Neural progenitor cell (in vitro differentiated cells): ENCODE measurements around the gene PHB1. TPM values are rescaled to one million over a fixed set of nuclear protein-coding genes. Genes with fewer than 3 reads are reported as not detected.

Experiments
- DNase-seq: peaks from one replicate; pipeline ENCODE4 v3.0.0-alpha.2; 2016; ENCODE audit warnings: low spot score
- H2AFZ ChIP-seq: fragments of 200-600 bp; sonication (generic); replicated peaks from 2 replicates; pipeline ENCODE4 v1.6.1; 2016; ENCODE audit warnings: antibody characterized with exemption
- H3F3A ChIP-seq: fragments of 200-600 bp; sonication (generic); 2 replicates; pipeline ENCODE4 v1.6.1; 2016; ENCODE audit warnings: antibody characterized with exemption, low read depth
- H3K27ac ChIP-seq: fragments of 200-600 bp; sonication (generic); 2 replicates; pipeline ENCODE4 v1.5.1; 2016; ENCODE audit warnings: mild to moderate bottlenecking
- H3K27me3 ChIP-seq: fragments of 200-600 bp; sonication (generic); 2 replicates; pipeline ENCODE4 v1.6.1; 2016; ENCODE audit warnings: mild to moderate bottlenecking, moderate library complexity
- H3K36me3 ChIP-seq: fragments of 200-600 bp; sonication (generic); 2 replicates; pipeline ENCODE4 v1.5.1; 2016
- H3K4me1 ChIP-seq: fragments of 200-600 bp; sonication (generic); 2 replicates; pipeline ENCODE4 v1.6.1; 2016; ENCODE audit warnings: mixed run types
- H3K4me2 ChIP-seq: fragments of 200-600 bp; sonication (generic); 2 replicates; pipeline ENCODE4 v1.6.1; 2016
- H3K4me3 ChIP-seq: fragments of 200-600 bp; sonication (generic); 2 replicates; pipeline ENCODE4 v1.5.1; 2016
- H3K79me2 ChIP-seq: fragments of 200-600 bp; sonication (generic); 2 replicates; pipeline ENCODE4 v1.6.1; 2016; ENCODE audit warnings: low read depth
- H3K9ac ChIP-seq: fragments of 200-600 bp; sonication (generic); 2 replicates; pipeline ENCODE4 v1.6.1; 2016
- H3K9me3 ChIP-seq: fragments of 200-600 bp; sonication (generic); 2 replicates; pipeline ENCODE4 v1.5.1; 2016; ENCODE audit warnings: low read depth
- H4K20me1 ChIP-seq: fragments of 200-600 bp; sonication (generic); 2 replicates; pipeline ENCODE4 v1.6.1; 2016; ENCODE audit warnings: low read depth
- H3K27ac Mint-ChIP-seq: 3 replicates; pipeline ENCODE4 v1.8.0; 2021; ENCODE audit warnings: mixed read lengths
- H3K27me3 Mint-ChIP-seq: 2 replicates; pipeline ENCODE4 v1.8.0; 2022; ENCODE audit warnings: low read depth, mild to moderate bottlenecking, inconsistent platforms, moderate library complexity, mixed read lengths; ENCODE audit not compliant: insufficient read depth
- H3K36me3 Mint-ChIP-seq: 3 replicates; pipeline ENCODE4 v1.8.0; 2021; ENCODE audit warnings: mixed read lengths
- H3K4me1 Mint-ChIP-seq: 3 replicates; pipeline ENCODE4 v1.8.0; 2021; ENCODE audit warnings: mixed read lengths
- H3K4me3 Mint-ChIP-seq: 3 replicates; pipeline ENCODE4 v1.8.0; 2021; ENCODE audit warnings: mild to moderate bottlenecking, moderate library complexity, mixed read lengths
- H3K9me3 Mint-ChIP-seq: 3 replicates; pipeline ENCODE4 v1.8.0; 2020; ENCODE audit warnings: mixed read lengths
- EZH2 ChIP-seq: fragments of 200-600 bp; sonication (generic); IDR thresholded peaks from 2 replicates; pipeline ENCODE4 v1.6.1; 2017; ENCODE audit warnings: antibody characterized with exemption, mild to moderate bottlenecking, moderate library complexity
- EZH2phosphoT487 ChIP-seq: fragments of 200-600 bp; sonication (generic); IDR thresholded peaks from 2 replicates; pipeline ENCODE4 v1.6.1; 2017; ENCODE audit warnings: antibody characterized with exemption
- total RNA-seq: library from RNA; depleted of rRNA; stranded (reverse); fragments of >200 nt; gene quantifications from 2 replicates; pipeline ENCODE4 v1.2.3, GENCODE V29; 2015; ENCODE audit warnings: low replicate concordance
- TF ChIP-seq, protein P1 (sequence below): fragments of 200-600 bp; sonication (generic); IDR thresholded peaks from 2 replicates; pipeline ENCODE4 v1.5.1; 2017; ENCODE audit warnings: antibody characterized with exemption, mild to moderate bottlenecking

Gene PHB1
- total RNA-seq, 1 donor from 2014 or later, result 126 TPM

DNA sequence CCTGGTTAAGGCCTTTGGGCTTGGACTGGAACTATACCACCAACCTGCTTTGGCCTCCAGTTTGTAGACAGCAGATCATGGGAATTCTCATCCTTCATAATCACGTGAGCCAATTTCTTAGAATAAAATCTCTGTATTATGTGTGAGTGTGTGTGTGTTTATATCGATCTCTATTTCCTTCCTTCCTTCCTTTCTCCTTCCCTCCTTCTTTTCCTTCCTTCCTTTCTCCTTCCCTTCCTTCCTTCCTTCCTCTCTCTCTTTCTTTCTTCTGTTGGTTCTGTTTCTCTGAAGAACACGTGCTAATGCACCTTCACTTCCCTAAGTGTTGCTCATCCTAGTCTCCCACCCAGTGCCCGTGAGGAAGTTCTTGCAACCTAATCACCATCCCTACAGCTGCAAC is 35.5 kb upstream of the PHB1 start:
- Histone ChIP-seq H3K36me3 (no peaks in the 10 kb centered on the region), H3K27ac (no peak overlapping the region), H3K9ac (no peak overlapping the region), H3K27me3 (no peaks in the 10 kb centered on the region), H3K9me3 (no peaks in the 10 kb centered on the region), H4K20me1 (no peaks in the 10 kb centered on the region), H3K4me3 (no peak overlapping the region), H3K79me2 (no peaks in the 10 kb centered on the region), H3K4me2 (no peak overlapping the region), H2AFZ (no peak overlapping the region), H3K4me1 (peaks cover 10% of the 10 kb centered on the region), H3F3A (no peaks in the 10 kb centered on the region)
- Mint-ChIP-seq H3K4me1 (peaks cover 15% of the 10 kb centered on the region), H3K36me3 (no peaks in the 10 kb centered on the region), H3K9me3 (no peaks in the 10 kb centered on the region), H3K4me3 (no peak overlapping the region), H3K27me3 (no peaks in the 10 kb centered on the region), H3K27ac (no peak overlapping the region)
- TF ChIP-seq EZH2phosphoT487 (no peak), EZH2 (no peak)
- TF ChIP-seq, protein P1, sequence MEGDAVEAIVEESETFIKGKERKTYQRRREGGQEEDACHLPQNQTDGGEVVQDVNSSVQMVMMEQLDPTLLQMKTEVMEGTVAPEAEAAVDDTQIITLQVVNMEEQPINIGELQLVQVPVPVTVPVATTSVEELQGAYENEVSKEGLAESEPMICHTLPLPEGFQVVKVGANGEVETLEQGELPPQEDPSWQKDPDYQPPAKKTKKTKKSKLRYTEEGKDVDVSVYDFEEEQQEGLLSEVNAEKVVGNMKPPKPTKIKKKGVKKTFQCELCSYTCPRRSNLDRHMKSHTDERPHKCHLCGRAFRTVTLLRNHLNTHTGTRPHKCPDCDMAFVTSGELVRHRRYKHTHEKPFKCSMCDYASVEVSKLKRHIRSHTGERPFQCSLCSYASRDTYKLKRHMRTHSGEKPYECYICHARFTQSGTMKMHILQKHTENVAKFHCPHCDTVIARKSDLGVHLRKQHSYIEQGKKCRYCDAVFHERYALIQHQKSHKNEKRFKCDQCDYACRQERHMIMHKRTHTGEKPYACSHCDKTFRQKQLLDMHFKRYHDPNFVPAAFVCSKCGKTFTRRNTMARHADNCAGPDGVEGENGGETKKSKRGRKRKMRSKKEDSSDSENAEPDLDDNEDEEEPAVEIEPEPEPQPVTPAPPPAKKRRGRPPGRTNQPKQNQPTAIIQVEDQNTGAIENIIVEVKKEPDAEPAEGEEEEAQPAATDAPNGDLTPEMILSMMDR, result no peak
- no peak for DNase-seq

DNA sequence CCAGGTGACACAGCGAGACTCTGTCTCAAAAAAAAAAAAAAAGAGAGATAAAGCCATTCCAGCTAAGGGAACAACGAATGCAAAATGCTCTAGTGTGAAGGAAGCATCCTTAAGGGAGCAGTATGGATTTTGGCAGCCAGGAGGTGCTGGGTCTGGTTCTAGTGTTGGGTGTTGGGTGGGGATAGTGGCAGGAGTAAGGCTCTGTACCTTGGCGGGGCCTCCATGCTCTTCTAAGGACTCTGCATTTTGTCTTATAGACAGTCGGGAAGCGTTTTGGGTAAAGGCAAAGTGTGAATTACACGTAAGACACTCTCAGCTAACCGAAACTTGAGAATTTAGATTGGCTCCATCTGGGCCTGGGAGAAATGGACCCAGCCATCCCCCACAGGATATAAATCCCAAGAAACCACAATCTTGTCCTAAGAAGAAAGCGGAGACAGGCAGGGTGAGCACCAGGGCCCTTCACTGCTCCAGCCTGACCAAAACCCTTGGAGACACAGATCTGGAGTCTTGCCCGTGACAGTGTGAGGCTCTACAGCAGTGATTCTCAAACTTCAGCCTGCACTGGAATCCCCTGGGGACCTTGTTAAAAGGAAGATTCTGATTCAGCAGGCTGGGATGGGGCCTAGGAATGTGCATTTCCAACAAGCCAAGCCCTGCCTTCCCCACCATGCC is 33.1 kb upstream of the PHB1 start:
- H3K36me3 ChIP-seq, result no peaks in the 10 kb centered on the region
- no peaks in the 10 kb centered on the region for H3K27me3 ChIP-seq
- no peaks in the 10 kb centered on the region for H3K9me3 ChIP-seq
- Mint-ChIP-seq H3K27me3 (peaks cover 10% of the 10 kb centered on the region), H3K36me3 (no peaks in the 10 kb centered on the region), H3K27ac (no peak overlapping the region), H3K4me3 (no peak overlapping the region), H3K9me3 (no peaks in the 10 kb centered on the region), H3K4me1 (no peaks in the 10 kb centered on the region)
- H3F3A ChIP-seq, result no peaks in the 10 kb centered on the region
- H3K79me2 ChIP-seq, result no peaks in the 10 kb centered on the region
- H3K9ac ChIP-seq, result no peak overlapping the region
- H3K4me2 ChIP-seq, result no peak overlapping the region
- H2AFZ ChIP-seq, result no peak overlapping the region
- no peaks in the 10 kb centered on the region for H4K20me1 ChIP-seq
- no peak for DNase-seq
- no peaks in the 10 kb centered on the region for H3K4me1 ChIP-seq
- H3K27ac ChIP-seq, result no peak overlapping the region
- TF ChIP-seq EZH2phosphoT487, result no peak
- TF ChIP-seq, protein P1, result no peak
- no peak for TF ChIP-seq EZH2
- H3K4me3 ChIP-seq, result no peak overlapping the region

DNA sequence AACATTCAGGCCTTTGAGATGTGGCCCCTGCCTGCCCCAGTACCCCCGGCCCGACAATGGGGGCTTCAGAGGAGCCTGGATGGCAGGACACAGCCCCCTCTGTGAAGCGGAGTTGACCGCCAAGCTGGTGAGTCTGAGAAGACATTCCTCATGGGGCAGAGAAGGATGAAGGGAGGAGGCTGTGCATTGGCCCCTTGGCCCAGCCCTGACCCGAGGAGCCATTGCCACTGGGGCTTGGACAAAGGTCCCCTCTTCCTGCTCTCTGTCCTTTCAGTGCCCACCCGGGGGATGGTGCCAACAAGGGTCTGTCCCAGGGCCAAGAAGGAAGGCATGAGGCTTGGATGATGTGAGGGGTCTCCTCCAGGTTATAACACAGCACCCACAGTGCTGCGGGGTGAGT is 30.9 kb upstream of the PHB1 start:
- TF ChIP-seq, protein P1, result no peak
- TF ChIP-seq EZH2phosphoT487, result no peak
- no peak for TF ChIP-seq EZH2
- Histone ChIP-seq H3K4me3 (no peak overlapping the region), H3F3A (no peaks in the 10 kb centered on the region), H3K36me3 (no peaks in the 10 kb centered on the region), H2AFZ (no peak overlapping the region), H3K9me3 (no peaks in the 10 kb centered on the region), H3K4me1 (peaks cover 5% of the 10 kb centered on the region), H3K27me3 (no peaks in the 10 kb centered on the region), H3K4me2 (no peak overlapping the region), H4K20me1 (no peaks in the 10 kb centered on the region), H3K79me2 (no peaks in the 10 kb centered on the region), H3K9ac (no peak overlapping the region), H3K27ac (no peak overlapping the region)
- peaks cover 6% of the 10 kb centered on the region for H3K4me1 Mint-ChIP-seq
- no peak overlapping the region for H3K4me3 Mint-ChIP-seq
- no peak overlapping the region for H3K27ac Mint-ChIP-seq
- H3K36me3 Mint-ChIP-seq, result no peaks in the 10 kb centered on the region
- H3K27me3 Mint-ChIP-seq, result peaks cover 20% of the 10 kb centered on the region
- no peak for DNase-seq
- no peaks in the 10 kb centered on the region for H3K9me3 Mint-ChIP-seq
